ENCODE results near the gene SORCS2.

The SORCS2 gene

GRCh38 chr4:7737268-7737645 lies 544.9 kb downstream of the SORCS2 start:
- no peak for TF ChIP-seq CTCF (IDR thresholded peaks at IDR 0.05; ENCODE audit: extremely low read depth, insufficient read depth, missing control alignments)
- in situ Hi-C loops (cut with MboI; ENCODE audit: low pct_unique_long_range_greater_than_20kb, low sequenced_read_pairs, unreplicated experiment) = no loop called here
- no peak for DNase-seq (ENCODE audit: low spot score)

- DNase-seq (ENCODE audit: low spot score) = no peak
- no peak for TF ChIP-seq CTCF (IDR thresholded peaks at IDR 0.05; ENCODE audit: extremely low read depth, insufficient read depth, missing control alignments)
- in situ Hi-C loops (cut with MboI; ENCODE audit: low pct_unique_long_range_greater_than_20kb, low sequenced_read_pairs, unreplicated experiment) = no loop called here
Observed at GRCh38 chr4:7737752-7738457, 545.6 kb downstream of the SORCS2 start.

- TF ChIP-seq CTCF (IDR thresholded peaks at IDR 0.05; ENCODE audit: extremely low read depth, insufficient read depth, missing control alignments) = no peak
- DNase-seq (ENCODE audit: low spot score) = no peak
- in situ Hi-C loops (cut with MboI; ENCODE audit: low pct_unique_long_range_greater_than_20kb, low sequenced_read_pairs, unreplicated experiment) = no loop called here
Observed at GRCh38 chr4:7738458-7739076, 546.2 kb downstream of the SORCS2 start.

- TF ChIP-seq CTCF (IDR thresholded peaks at IDR 0.05; ENCODE audit: extremely low read depth, insufficient read depth, missing control alignments) = no peak
- DNase-seq (ENCODE audit: low spot score) = no peak
- in situ Hi-C loops (cut with MboI; ENCODE audit: low pct_unique_long_range_greater_than_20kb, low sequenced_read_pairs, unreplicated experiment) = no loop called here
Observed at GRCh38 chr4:7739077-7739917, 547.0 kb downstream of the SORCS2 start.

GRCh38 chr4:7739918-7740865 lies 547.9 kb downstream of the SORCS2 start:
- TF ChIP-seq CTCF (IDR thresholded peaks at IDR 0.05; ENCODE audit: extremely low read depth, insufficient read depth, missing control alignments) = no peak
- in situ Hi-C loops (cut with MboI; ENCODE audit: low pct_unique_long_range_greater_than_20kb, low sequenced_read_pairs, unreplicated experiment) = no loop called here
- no peak for DNase-seq (ENCODE audit: low spot score)
